NCI-H1048 (cell line): ENCODE results near the gene SCN1B.
"Not testable (repeated sequence)": the region's sequence is repeated elsewhere in the genome, so short reads cannot be mapped to it uniquely, and the experiment has no call there.

Experiments
- DNase-seq: peaks from one replicate; lab custom pipeline; 2025; lab: John Stamatoyannopoulos, UW

Gene SCN1B

GRCh38 chr19:35000647-35001501 is 29.4 kb upstream of the SCN1B start:
- no peak for DNase-seq

DNA sequence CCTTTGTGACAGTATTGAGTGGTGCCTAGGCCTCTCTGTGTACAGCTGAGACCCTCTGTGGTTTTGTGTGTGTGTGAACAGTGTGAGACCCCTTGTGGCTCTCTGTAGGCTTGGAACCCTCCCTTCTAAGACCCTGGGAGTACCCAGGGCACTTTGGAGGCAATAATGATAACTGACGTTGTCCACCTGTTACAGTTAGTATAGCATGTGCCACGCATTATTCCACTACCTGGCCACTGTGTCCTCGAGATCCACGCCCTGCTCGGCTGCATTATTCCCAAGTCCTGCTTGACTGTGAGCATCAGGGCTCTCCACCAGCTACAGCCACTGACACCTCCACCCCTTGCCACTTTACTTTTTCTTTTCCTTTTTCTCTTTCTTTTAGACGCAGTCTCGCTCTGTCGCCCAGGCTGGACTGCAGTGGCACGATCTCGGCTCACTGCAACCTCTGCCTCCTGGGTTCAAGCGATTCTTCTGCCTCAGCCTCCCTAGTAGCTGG is 28.2 kb upstream of the SCN1B start:
- DNase-seq, result no peak

DNA sequence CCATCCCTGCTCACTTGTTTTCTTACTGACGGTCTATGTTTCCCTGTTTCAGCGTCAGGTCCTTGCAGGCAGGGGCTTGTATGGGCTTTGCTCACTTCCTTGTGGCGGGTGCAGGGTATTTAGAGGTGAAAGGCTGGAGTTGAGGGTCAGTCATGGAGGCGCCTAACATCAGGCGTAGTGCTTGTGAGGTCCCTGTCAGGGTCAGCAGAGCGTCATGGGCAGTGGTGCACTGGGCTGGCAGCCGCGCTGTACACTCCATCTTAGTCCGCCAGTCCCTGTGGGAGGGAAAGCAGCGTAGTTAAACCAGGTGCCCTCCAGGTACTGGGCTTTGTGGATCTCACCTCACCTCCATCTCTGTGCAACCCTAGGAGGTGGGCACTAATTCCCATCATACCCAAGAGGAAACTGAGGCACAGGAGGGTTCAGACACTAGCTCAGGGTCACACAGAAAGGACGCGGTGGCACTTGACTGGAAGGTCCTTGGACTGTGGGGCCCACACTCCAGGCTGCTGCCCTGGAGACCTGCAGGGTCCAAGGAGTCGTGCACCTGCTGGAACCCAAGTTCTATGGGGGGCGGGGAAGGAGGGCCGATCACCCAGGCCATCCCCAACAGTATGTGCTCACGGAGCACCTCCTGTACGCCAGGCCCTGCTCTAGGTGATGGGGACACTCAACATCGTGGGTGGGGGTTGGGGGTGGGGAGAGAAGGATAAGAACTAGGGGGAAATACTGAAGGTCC is 25.6 kb upstream of the SCN1B start:
- DNase-seq, result no peak

- no peak for DNase-seq
These were observed 24.9 kb upstream of the SCN1B start for GRCh38 chr19:35005256-35005977.

- not testable (repeated sequence) for DNase-seq
These were observed 24.3 kb upstream of the SCN1B start for GRCh38 chr19:35006007-35006341.

- DNase-seq, result no peak
These were observed 23.8 kb upstream of the SCN1B start for GRCh38 chr19:35006342-35006998.

- DNase-seq, result no peak
These were observed 23.3 kb upstream of the SCN1B start for GRCh38 chr19:35006999-35007365.

DNA sequence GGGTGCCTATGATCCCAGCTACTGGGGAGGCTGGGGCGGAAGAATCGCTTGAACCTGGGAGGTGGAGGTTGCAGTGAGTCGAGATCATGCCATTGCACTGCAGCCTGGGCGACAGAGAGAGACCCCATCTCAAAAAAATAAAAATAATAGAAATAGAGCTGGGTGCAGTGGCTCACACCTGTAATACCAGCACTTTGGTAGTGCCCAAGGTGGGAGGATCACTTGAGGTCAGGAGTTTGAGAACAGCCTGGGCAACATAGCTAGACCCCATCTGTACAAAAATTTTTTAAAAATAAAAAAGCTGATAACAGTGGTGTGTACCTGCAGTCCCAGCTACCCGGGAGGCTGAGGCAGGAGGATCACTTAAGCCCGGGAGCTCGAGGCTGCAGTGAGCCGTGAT is 22.8 kb upstream of the SCN1B start:
- DNase-seq, result not testable (repeated sequence)

GRCh38 chr19:35008891-35009341 is 21.4 kb upstream of the SCN1B start:
- no peak for DNase-seq

DNA sequence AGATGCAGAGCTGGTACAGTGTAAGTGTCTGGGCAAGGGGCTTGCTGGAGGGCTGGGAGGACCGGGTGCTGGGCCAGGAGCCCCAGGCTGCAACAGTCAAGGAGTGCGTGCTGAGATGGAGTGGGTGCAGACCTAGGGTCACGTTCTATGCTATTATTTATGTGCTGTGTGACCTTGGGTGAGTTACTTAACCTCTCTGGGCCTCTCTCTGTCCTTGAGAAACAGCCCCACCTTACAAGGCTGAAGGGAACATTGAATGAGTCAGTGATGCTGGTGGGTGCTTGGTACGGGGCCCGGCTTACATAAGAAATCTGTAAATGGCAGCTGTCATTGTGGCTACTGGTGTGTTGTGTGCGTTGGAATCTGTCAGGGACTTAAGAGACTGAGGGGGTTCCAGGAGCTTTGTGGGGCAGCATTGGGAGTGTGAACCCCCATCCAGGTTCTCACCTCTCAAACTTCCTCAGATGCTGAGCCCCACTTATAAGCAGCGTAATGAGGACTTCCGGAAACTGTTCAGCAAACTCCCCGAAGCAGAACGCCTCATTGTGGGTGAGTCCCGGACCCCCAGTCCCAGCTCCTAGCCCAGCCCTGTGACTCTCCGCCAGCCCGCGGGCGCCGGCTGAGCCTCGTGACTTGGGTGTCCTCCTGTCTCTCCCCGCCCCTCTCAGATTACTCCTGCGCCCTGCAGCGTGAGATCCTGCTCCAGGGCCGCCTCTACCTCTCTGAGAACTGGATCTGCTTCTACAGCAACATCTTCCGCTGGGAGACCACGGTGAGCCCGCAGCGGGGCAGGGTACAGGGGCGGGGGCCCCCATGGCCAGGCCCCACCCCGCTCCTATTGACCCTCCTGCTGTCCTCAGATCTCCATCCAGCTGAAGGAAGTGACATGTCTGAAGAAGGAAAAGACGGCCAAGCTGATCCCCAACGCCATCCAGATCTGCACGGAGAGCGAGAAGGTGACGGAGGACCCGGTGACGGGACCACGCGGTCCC is 20.6 kb upstream of the SCN1B start:
- DNase-seq, result no peak

DNA sequence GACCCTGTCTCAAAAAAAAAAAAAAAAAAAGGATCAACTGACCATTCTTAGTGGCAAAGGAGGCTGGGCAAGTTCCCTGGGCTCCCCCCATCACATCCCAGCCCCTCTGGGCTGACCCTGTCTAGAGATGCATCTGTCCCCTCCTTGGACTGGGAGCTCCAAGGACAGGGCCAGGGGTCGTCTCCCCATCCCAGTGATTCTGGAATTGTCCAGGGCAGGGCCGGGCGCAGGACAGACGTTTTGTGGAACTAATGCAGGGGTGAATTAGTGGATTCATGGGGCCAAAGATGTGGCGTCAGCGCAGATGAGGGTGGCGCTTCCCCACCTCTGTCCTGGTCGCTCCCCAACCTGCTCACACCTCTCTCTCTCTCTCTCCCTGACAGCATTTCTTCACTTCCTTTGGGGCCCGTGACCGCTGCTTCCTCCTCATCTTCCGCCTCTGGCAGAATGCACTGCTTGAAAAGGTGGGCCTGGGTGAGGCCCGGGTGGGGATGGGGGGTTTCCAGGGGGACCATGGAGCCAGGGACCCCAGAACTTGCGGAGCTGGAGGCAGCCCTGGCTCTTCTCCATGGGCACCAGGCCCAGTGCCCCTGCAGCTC is 19.1 kb upstream of the SCN1B start:
- no peak for DNase-seq

DNA sequence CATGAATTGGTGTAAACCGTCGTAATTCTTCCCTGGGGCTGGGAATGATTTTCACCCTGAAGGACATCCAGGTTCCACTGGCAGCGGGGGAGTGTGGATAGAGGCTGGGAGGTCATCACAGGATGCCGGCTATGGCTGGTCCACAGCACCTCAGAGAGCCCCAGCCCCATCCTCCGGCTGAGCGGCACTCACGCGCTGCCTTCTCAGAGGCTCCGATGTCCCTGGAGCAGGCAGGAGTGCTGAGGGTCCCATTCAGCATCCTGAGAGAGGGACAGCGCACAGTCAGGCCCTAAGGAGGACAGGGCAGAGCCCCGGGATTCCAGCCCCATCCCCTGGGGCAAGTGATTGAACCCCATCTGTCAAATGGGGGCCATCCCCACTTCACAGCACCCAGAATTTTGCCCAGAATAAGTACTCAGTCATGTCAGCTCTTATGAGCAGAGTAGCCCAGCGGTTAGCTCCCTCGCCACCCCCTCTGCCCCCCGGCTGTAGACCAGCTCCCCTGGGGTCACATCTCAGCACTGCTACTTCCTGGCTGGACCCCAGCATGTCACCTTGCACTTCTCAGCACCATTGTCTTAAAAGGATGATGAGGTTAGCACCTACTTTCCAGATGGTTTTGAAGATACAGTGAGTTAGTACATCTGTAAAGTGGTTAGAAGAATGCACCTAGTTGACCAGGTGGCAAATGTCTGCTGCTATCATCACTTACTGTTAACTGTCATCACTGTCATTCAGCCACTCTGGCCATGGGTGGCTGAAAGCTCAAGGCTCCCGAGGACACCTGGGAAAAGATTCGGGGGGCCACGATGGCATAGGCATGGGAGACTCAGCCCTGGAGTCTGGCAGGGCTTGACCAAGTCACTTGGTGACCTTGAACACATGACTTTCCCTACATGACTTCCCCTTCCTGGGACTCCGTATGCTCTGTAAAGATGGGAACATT is 18.3 kb upstream of the SCN1B start:
- no peak for DNase-seq

DNA sequence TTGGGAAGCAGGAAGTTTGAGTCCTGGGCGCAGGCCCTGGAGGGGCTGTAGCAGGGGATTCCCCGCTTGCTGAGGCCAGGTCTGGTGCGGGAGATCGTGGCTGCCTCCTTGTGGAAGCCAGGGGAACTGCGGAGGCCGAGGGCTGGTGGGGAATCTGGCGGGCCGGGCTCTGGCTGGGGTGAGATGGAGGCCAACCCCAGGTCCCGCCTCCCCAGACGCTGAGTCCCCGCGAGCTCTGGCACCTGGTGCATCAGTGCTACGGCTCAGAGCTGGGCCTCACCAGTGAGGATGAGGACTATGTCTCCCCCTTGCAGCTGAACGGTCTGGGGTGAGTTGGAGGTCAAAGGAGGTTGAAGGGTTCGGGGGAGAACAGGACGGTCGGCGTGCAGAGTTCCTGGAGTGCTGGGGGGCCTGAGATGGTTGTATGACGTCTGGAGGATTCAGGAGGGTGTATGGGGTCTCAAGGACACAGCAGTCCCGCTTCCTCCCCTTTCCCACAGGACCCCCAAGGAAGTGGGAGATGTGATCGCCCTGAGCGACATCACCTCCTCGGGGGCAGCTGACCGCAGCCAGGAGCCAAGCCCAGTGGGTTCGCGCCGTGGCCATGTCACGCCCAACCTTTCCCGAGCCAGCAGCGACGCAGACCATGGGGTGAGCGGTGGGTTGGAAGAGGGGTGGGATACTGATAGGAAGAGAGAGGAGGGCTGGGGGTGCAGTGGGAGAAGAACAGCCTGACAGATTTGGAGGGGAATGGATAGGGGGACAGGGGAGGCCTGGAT is 17.0 kb upstream of the SCN1B start:
- DNase-seq, result no peak

DNA sequence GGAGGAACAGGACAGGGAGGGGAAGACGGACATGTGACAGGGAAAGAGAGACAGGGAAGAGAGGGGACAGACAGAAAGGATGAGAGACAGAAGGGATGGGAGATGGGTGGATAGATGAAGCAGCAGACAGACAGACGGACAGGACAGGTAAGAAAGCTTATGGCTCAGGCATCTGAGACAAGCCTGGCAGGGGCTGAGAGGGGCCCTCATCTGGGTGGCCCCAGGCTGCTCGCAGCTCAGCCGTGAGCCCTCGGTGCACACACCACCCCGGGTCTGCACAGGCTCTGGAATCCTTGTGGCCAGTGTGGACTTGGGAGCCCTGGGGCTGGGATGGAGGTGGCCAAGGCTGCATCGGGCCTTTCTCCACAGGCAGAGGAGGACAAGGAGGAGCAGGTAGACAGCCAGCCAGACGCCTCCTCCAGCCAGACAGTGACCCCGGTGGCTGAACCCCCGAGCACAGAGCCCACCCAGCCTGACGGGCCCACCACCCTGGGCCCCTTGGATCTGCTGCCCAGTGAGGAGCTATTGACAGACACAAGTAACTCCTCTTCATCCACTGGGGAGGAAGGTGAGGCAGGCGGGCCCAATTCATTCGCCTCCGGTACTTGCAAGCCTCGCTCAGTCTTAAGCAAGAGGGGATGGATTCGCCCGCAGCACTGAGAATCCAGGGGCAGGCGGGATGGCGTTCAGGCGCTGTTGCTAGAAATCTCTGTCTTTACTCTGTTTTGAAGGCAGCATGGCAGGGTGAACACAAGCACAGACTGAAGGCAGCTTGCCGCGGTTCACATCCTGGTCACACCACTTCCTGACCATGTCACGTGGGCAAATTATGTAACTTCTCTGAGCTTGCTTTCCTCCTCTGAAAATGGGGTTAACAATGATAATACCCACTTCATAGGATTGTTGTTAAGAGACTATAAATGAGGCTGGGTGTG is 16.2 kb upstream of the SCN1B start:
- no peak for DNase-seq

DNA sequence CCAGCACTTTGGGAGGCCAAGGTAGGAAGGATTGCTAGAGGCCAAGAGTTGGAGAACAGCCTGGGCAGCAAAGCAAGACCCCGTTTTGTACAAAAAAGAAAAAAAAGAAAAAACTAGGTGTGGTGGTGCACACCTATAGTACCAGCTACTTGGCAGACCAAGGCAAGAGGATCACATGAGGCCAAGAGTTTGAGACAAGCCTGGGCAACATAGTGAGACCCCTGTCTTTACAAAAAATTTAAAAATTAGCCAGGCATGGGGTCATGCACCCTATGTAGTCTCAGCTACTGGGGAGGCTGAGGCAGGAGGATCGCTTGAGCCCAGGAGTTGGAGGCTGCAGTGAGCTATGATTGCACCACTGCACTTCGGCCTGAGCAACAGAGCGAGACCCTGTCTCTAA is 15.5 kb upstream of the SCN1B start:
- DNase-seq, result not testable (repeated sequence)

DNA sequence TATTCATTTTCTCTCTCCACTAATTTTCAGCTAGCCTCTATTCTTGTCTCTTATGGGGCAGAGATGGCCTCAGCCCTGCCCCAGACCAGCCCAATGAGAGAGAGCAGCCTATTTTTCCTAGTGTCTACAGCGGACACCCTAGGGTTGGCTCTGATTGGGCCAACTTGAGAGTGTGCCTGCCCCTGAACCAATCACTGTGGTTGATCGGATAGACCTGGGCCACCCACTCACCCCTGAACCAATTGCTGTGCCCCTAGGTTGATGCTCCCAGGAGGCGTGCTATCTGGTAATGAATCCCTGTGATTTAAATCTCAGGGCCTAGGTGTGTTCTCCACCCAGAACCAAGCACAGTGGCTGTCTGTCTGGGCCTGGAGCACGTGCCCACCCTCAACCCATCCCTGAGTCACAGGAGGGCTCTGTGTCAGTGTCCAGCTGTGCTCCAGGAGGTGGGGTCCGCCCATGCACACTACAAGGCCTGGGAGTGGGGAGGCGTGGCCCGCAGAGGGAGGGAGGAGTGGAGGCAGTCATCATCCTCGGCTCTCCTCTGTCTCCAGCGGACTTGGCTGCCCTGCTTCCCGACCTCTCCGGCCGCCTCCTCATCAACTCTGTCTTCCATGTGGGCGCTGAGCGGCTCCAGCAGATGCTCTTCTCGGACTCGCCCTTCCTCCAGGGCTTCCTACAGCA is 14.9 kb upstream of the SCN1B start:
- no peak for DNase-seq

DNA sequence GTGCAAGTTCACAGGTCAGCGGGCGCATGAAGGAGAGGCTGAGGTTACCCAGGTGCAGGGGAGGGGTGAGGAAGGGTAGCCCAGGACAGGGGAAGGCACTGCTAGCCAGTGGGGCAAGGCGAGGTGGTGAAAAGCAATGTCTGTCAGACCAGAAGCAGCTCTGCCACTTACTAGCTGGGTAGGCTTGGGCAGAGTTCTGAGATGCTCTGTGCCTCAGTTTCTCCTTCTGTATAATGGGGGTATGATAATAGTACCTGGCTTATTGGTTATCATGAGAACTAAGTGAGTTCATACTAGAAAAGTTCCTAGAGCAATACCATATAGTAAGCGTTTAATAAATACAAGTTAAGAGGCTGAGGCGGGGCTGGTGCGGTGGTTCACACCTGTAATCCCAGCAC is 14.3 kb upstream of the SCN1B start:
- DNase-seq, result no peak
